NCI-H2029 (cell line): ENCODE data around the gene ARL15.
A peak's percentile ranks its signal among the peaks of the same experiment; 100 is the strongest.

Experiments used
- DNase-seq: peaks from one replicate; lab custom pipeline; 2025; lab: John Stamatoyannopoulos, UW

Gene ARL15

DNA sequence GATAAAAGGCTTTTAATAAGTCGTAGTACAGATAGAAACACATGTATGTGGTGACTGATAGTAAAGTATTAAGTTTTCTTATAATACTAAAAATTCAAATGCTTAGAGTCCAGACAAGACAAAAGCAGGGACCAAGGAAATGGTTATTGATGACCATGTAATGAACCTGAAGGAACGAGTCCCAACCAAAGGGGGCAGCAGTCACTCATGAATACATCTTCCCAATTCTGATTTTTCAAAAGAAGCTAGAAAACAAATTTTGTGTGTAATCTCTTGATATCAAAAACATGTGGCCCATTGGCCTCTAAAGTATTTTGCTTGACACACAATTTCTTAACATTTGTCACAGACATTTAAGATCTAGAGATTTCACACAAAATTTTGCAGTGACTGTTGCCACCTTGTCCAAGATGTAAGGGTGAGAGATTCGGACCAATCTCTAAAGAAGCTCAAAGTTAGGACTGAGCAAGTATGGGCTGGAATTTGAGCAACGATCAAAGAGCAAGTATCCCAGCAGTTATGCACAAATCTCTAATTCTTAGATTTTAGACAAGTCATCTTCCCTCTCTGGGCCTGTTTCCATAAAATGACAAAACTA, 66.8 kb downstream of the ARL15 start:
- no peak for DNase-seq

DNA sequence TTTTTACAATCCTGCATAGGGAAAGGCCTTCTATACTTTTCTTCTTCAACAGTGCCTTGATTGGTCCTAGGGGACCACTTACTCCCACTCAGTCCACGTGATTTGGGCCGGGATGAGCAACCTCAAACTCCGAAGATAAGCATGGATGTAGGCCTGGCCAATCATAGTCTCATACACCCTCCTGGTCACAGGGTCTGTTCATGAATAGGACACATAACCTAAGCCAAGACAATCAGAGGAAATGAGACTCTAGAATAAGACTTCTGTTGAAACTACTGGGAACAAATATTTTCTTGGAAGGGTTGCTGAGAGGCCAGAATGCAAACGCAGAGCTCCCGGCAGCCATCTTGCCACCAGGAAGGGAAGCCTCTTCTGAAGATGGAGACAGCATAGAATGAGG, 68.1 kb downstream of the ARL15 start:
- DNase-seq = no peak

DNA sequence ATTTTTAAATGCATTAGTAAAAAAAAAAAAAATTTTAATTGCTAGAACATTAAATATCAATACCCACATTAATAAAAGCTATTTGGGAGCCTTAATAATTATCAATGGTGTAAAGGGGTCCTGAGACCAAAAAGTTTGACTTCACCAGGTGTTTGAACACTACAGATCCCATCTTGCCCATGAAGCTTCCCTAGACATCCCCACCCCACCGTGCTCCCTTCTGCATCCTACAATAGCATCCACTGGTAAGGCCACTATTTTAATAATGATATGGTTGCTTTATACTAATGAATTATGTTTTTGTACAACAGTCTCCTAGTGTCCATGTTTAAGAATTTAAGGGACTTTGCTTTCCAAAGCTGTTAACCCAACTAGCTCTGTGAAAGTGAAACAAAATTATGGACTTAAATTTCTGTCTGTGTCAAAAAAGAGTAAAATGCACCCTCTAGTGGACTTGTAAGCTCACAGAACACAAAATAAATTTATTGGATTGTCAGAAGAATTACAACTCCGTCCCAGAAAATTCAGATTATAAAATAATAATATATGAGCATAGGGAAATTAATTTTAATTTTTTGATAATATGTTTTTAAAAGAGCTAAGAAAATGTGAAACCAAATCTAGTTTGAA, 76.0 kb downstream of the ARL15 start:
- DNase-seq = peak; percentile 27

- DNase-seq = no peak
These were observed 79.3 kb downstream of the ARL15 start for GRCh38 chr5:54230936-54231685.

GRCh38 chr5:54229041-54229780, 81.2 kb downstream of the ARL15 start:
- peak; percentile 22 for DNase-seq

DNA sequence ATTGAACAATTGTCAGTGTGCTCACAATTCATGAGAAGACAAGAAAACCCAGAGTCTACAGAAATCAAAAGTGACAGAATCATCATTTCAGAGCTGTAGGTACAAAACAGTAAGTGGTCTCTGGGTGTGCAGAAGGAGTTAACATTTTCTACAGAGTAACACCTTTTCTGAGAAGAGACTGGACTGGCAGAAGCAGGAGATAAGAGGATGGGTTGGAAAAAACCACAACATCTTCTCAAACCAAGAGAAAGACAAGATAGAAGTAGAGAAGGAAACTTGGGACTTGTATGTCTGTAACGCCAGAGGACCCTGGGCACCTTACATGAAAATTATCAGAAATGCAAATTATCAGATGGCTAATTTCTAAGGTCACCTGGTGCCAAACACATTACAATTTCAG, 82.6 kb downstream of the ARL15 start:
- DNase-seq = no peak

DNA sequence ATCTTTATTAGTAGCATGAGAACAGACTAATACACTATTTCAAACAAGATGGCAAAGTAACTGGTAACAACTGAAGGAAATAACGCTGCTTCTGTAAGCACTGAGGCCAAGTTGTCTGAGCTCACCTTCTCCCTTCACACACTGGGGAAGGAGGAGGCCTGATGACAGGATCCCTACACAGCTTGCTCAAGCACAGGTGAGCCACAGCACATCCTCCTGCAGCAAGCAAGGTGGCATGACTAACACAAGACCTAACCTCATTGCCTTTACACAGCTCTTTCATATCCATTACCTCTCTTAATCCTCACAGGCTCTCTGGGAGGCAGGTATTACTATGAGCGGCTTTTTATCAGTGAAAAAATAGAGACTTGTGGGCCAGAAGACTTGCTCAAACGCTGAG, 83.3 kb downstream of the ARL15 start:
- DNase-seq = no peak

DNA sequence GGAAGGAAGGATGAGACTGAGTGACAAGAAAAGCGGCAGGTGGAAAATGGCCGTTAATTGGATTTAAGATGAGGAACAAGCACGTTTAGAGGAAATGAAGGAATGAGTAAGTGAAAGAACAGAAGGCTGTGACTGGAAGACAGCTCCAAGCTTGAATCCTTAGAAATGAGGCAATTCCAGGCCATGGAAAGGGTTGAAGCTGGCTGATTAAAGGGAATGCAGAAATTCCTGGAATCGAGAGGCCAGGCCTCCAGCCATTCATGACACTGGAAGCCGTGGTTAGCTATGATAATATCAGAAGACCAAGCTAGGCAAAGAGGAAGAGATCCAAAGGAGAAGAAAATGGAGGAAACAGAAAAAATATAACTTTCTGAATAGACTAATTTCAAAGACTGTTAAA, 84.2 kb downstream of the ARL15 start:
- no peak for DNase-seq

- no peak for DNase-seq
These were observed 86.1 kb downstream of the ARL15 start for GRCh38 chr5:54224103-54224826.

GRCh38 chr5:54222336-54222735, 88.0 kb downstream of the ARL15 start:
- DNase-seq = no peak

DNA sequence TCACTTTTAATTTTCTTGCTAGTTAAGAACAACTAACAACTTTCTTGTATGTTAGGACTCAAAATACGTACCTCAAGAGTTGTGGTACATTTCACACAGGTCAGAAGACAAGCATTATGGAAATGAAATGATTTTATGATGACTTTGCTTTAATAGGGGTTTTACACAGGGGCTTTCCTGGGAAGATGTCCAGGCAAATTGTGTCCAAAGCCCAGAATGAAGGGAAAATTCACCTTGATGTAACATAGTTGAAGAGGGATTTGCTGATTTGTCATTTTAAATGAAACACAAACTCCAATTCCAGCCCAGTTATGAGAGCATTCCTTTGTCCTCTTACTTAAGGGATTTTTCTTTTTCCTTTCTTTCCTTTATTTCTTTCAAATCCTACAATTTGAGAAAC, 89.2 kb downstream of the ARL15 start:
- DNase-seq = no peak

- no peak for DNase-seq
These were observed 89.9 kb downstream of the ARL15 start for GRCh38 chr5:54220230-54221040.

DNA sequence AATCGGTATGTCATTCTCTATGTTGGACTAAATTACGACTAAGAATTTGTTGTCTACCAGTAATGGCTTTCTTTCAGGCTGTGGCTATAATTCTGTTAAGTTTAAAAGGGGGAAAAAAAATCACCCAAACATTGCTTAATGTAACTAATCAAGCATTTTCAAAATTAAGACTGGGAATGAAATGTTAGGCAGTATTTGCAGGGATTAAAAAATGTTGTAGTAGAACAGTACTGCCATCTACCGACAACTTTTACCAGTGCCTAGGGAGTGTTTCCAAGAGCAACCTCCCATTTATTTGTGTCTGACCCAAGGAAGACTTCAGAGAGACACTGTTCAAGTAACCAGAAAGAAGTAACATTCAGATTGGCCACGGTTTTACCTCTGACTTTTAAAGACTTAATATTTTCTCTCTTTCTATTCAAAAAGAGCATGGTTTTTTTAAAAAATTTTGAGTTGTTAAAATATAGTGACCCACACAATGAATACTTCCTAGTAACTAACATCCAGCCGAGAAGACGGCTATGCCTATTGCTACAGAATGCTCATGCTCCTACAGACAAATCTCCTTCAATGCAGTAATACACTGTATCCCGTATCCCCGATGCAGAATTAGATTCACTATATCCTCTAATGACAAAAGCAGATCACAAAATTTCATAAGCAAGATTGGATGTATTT, 92.4 kb downstream of the ARL15 start:
- DNase-seq = peak; percentile 40

- no peak for DNase-seq
These were observed 95.1 kb downstream of the ARL15 start for GRCh38 chr5:54215233-54215736.

DNA sequence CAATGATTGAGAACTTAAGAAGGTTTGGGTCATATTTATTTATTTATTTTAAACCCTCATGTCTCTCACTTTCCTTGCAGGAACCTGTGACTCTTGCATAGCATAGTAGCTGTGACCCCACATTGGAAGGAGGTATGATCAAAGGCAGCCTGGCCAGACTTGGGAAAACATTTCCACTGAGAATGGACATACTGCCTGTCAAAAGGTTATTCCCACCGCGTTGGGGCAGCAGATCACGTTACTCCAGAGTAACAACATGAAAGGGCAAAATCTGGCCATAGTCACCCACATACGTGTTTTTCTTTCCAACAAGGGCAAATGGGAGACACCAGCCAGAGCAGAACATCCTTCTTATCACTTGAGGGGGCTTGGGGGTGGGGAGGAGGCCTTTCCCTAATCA, 95.7 kb downstream of the ARL15 start:
- DNase-seq = no peak

GRCh38 chr5:54212331-54212730, 98.0 kb downstream of the ARL15 start:
- DNase-seq = no peak

- no peak for DNase-seq
These were observed 98.5 kb downstream of the ARL15 start for GRCh38 chr5:54211912-54212311.

DNA sequence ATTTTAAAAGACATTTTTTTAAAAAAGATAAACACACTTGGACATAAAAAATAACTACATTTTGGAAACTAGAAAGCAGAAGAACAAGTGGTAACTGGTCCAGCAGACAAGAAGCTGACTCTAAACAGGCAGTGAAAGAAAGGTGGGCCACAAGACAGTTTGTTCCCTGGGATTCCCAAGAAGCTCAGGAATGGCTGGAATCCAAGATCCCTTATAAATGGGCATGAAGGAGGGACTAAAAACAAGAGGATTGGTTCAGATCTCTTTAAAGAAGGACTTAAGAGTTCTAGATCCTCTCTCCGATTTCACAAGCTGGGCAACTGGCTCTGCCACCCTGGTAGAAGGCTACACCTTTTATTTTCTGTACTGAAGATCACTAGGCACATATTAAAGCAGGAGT, 102.8 kb downstream of the ARL15 start:
- DNase-seq = no peak

DNA sequence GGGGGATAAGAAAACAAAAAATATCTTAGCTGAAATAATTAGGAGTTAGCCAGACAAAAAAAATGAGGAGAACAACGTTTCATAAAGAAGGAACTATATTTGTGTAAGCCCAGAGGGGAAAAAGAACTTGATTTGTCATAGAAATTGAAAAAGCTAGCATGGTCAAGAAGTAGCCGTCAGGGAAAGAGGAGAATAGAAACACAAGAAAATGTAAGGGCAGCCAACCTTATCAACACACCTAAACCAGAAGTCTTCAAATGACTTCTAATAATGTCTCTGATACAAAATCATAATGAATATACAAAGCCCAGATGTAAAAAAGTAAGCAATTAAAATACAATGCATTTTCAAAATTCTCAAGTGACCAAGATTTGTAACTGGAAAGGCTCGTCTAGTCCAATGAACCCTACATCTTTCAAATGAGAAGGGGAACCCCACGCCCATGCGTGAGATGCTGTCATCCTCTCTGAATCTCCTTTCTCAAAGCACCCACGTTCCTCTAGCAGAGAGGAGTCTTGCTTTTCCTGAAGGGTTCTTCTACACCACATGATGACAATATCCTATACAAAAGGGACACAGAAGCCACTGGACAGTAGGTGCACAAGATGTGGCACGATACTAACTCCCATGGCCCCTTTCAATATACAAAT, 103.7 kb downstream of the ARL15 start:
- no peak for DNase-seq

- no peak for DNase-seq
These were observed 104.5 kb downstream of the ARL15 start for GRCh38 chr5:54205918-54206317.
